GM19463 (cell line): ENCODE measurements around the gene DIP2C.
"Not testable (repeated sequence)": the region's sequence is repeated elsewhere in the genome, so short reads cannot be mapped to it uniquely, and the experiment has no call there.

Experiments used
- ATAC-seq: cut with Tn5 transposase; IDR thresholded peaks from one replicate; pipeline ENCODE4 v1.9.1; 2021; ENCODE audit warnings: mild to moderate bottlenecking, moderate library complexity; ENCODE audit not compliant: unreplicated experiment

DIP2C gene

DNA sequence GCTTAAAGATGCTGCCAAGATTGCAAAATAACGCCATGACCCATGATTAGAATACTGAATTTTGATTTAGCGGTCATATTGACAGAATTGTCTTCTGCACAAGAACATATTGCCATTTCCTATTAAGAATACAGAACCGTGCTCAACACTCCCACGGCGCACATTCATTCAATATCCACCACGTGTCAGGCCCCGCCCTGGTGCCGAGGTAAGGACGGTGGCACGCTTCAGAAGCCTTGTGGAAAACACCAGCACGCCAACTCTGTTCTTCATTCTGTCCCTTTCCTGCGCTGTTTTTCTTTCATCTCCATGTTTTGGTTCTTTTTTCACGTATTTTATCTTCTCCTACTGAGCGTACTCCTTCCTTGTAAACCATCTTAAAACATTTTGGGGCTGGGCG, 364.9 kb downstream of the DIP2C start:
- no peak for ATAC-seq

DNA sequence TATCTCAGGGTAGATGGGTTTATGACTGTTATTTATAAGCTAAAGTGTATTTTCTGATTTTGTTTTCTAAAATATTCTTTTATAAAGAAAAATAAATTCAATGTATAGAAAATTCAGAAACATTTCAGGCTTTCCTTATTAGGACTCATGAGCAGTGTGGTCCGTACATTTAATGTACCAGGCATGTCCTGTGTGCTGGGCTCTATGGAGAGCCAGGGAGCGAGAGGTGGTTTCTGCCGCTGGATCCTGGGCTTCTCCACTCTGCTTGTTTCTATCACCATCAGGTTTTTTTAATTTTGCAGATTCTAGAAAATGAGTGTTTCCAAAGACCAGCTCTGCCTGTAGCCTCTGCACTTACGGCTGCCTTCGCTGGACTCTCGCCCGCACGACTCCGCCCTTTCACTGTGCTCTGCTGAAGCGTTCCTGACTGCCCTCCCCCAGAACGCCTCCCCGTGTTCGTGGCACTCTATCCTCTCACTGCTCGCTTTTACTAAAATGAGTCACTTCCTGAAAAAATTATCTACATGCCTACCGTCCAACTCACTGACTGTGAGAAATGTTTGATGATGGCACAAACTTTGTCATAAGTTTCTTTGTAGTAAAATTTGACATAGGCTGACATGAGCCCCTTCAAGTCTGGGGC, 365.7 kb downstream of the DIP2C start:
- no peak for ATAC-seq

DNA sequence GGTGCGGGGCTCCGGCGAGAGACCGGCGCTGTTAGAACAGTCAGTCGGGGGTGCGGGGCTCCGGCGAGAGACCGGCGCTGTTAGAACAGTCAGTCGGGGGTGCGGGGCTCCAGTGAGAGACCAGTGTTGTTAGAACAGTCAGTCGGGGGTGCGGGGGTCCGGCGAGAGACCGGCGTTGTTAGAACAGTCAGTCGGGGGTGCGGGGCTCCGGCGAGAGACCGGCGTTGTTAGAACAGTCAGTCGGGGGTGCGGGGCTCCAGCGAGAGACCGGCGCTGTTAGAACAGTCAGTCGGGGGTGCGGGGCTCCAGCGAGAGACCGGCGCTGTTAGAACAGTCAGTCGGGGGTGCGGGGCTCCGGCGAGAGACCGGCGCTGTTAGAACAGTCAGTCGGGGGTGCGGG, 366.4 kb downstream of the DIP2C start:
- ATAC-seq, result not testable (repeated sequence)

- ATAC-seq, result no peak
Observed at GRCh38 chr10:320771-321170, 368.7 kb downstream of the DIP2C start.

DNA sequence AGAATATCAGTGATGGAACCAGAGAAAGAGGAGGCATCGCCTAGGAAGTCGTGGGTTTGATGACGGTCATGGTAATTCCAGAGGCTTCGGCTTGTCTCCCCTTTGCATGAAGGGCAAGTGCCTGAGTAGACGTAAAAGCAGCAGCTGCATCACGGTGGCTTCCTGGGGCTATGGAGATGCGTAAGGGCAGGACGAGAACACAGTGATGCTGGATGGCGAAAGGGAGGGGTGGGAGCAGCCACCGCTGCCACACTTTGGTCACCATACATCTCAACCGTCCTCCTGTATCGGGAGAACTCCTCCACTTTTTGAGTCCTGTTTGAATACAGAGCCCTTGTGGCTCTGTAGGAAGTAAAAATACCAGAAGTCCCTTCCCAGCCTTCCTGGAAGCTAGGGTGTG, 371.5 kb downstream of the DIP2C start:
- no peak for ATAC-seq

GRCh38 chr10:317271-317769, 372.1 kb downstream of the DIP2C start:
- ATAC-seq, result peak; percentile 99

DNA sequence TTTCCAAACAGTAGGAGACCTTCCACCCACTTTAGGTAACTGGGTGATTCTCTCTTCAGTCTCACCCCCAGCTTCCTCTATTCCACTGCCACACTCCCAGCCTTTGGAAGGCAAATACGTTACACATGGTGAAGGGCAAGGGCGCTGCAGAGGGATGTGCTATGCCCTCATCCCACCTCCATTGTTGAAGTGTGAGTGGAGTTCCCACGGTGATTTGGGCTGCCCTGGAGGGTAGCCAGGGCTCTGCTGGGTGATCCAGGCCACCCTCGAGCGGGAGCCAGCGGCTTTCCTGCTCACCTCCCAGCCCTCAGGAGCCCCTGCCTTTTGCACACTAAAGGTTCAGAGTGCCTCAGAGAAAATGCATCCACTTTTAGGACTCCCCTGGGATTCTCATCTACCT, 373.1 kb downstream of the DIP2C start:
- ATAC-seq, result no peak

- no peak for ATAC-seq
Observed at GRCh38 chr10:314871-315270, 374.6 kb downstream of the DIP2C start.

GRCh38 chr10:314381-314780, 375.1 kb downstream of the DIP2C start:
- ATAC-seq, result no peak

DNA sequence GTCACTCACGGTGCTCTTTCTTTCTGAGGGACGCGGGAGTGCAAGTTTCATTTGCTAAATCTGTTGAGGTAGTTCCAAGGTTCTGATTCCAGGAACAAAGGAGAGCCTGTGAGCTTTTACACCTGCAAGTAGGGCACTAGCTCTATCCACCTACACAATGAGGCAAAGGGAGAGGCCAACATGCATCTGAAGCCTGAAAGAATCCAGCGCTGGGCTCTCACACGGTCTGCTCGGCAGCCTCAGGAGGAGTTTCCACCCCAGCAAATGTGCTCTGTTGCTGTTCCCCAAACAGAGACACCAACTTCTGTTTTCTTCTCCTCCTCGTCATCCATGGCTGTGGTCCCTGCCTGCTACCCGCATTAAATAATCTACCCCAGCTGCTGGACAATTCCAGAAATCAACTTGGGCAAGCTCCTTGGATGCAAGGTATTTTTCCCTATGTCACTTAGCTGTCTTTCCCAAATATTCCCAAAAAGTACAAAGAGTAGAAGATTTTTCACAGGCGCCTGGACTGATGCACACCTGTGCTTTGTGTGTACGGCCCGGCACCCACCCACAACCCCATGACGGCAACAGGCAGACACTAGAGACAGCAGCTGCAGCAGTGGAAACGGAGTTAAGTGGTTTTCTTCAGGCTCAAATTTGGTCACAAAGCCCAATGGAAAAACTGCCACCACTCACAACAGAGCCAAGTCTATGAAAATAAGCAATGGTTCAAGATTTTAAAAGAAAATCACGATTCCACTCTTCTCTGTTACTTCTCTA, 377.4 kb downstream of the DIP2C start:
- ATAC-seq, result no peak

DNA sequence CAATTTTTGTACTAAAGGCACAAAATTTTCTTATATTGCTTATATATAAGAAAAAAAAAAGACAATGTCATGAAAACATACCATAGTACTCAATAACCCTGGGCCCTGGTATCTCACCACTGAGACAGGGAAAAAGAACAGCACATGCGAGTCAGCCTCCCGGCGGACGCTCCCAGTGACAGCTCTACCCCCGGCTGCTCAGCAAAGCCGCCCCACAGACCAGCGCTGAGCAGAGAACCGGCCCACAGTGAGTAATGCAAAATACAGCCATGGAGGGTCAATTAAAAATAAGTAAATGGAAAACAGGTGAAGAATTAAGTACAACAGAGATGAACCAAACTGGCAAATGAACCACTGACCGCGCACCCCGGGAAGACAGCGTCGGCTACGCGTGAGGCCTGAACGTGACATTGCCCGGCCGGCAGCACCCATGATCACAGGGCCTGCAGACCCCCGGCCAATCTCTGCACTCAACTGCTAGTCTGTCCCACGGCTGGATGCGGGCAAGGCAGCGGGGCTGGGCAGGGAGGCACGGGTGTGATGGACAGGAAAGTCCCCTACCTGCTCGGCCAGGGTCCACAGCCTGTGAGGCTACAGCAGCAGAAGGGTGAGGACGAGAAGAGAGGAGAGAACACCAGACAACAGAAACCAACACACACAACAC, 378.4 kb downstream of the DIP2C start:
- ATAC-seq, result no peak

- no peak for ATAC-seq
Observed at GRCh38 chr10:310371-310770, 379.1 kb downstream of the DIP2C start.

DNA sequence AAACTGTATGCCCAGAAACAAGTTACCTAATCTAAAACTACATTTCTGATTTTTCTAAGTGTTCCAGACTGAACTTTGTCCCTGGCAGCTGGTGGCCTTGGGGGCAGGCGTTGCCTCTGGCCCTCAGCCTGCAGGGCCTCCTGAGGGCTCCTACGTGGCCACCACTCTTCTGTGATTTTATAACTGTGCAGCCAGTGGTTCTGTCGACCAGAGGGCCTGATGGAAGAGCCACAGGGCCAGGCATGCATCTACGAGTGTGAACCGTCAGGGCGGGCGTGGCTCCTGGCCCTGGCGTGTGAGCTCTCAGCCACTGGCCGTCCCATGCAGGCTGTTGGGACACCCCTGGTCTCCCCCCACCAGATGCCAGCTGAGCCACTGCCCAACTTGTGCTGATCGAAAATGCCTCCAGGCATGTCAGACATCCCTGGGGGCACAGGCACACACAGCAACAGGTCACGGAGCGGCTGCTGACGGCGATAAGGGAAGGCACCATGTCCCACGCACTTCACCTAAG, 380.8 kb downstream of the DIP2C start:
- ATAC-seq, result no peak

DNA sequence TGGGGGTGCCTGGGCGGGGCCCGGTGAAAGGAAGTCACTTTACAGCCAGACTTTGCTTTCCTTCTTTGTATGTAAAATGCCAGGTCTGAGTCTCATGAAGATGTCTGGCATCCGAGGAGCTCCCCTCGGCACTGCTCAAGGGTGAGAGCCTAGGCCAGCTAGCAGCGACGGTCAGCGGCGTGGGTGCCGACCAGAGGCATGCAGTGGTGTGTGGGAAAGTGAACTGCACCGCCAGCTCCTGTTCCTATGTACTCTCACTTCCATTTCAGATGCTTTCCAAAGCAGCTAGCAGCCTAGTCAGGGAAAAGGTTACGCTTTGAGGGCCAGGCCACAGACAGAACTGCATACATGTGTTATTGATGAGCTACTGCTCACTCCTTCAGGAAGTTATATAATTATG, 381.4 kb downstream of the DIP2C start:
- ATAC-seq, result no peak

DNA sequence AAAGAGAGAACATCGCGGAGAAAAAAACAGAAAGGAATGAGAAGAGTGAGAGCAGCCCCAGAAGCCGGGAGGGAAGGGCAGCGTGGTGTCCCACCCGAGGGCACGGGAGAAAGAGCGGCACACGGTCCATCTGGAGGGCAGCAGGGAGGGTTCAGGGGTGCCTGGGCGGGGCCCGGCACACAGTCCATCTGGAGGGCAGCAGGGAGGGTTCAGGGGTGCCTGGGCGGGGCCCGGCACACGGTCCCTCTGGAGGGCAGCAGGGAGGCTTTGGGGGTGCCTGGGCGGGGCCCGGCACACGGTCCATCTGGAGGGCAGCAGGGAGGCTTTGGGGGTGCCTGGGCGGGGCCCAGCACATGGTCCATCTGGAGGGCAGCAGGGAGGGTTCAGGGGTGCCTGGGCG, 381.8 kb downstream of the DIP2C start:
- ATAC-seq, result no peak

GRCh38 chr10:306675-307185, 382.7 kb downstream of the DIP2C start:
- ATAC-seq, result no peak

DNA sequence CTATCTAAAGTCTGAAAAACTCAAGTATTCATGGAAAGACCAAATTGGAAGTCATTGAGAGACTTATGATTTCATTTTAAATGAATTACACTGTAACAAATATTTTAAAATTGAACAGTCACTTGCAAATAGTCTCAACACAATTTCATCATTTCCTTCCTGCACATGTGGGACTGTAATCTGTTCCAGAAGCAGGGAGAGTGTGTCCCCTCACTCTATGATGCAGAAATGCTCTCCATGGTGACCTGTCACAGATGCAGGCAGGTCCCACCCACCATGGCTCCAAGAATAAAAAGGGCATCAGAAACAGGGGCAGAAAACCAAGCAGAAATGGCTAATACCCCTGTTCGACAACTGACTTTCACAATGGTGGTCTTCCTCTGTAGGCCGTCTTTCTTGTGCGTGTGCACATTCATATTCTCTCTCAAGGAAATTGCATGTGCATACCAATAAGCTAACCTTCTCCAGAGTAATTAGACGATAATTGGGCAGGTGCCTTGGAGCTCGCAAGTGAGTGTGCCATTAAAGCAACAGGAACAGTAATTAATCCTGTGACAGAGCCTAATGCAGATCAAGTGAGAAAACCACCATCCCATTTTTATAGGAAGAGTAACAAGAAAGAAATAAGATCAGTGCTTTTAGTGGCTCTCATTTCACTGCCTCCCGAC, 383.3 kb downstream of the DIP2C start:
- ATAC-seq, result no peak

DNA sequence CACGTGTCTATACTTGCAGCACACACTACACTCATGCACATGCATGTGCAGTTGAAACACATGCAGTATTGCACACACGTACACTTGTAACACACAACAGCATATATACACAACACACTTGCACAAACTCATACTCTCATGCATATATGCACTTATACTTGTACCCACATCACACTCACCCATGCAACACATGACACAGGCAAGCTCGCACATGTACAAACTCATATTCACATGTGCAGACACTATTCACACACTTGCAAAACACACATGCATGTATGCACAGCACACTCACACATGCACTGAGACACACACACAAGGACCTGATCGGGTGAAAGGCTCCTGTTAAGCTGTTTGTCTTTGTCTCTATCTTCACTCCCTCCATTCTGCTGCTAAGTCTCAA, 384.4 kb downstream of the DIP2C start:
- no peak for ATAC-seq

GRCh38 chr10:301536-301935, 387.9 kb downstream of the DIP2C start:
- ATAC-seq, result no peak

- not testable (repeated sequence) for ATAC-seq
Observed at GRCh38 chr10:300580-300979, 388.9 kb downstream of the DIP2C start.

- ATAC-seq, result no peak
Observed at GRCh38 chr10:299969-300368, 389.5 kb downstream of the DIP2C start.
